ENCODE results near the gene NHLRC2. TPM values are rescaled to one million over a fixed set of nuclear protein-coding genes. Genes with fewer than 3 reads are reported as not detected.
"Not testable (repeated sequence)": the region's sequence is repeated elsewhere in the genome, so short reads cannot be mapped to it uniquely, and the experiment has no call there.

NHLRC2 gene, protein sequence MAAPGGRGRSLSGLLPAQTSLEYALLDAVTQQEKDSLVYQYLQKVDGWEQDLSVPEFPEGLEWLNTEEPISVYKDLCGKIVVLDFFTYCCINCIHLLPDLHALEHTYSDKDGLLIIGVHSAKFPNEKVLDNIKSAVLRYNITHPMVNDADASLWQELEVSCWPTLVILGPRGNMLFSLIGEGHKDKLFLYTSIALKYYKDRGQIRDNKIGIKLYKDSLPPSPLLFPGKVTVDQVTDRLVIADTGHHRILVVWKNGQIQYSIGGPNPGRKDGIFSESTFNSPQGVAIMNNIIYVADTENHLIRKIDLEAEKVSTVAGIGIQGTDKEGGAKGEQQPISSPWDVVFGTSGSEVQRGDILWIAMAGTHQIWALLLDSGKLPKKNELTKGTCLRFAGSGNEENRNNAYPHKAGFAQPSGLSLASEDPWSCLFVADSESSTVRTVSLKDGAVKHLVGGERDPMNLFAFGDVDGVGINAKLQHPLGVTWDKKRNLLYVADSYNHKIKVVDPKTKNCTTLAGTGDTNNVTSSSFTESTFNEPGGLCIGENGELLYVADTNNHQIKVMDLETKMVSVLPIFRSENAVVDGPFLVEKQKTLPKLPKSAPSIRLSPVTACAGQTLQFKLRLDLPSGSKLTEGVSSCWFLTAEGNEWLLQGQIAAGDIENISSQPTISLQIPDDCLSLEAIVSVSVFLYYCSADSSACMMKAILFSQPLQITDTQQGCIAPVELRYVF
- total RNA-seq = 10 to 100 TPM; 47.1 to 66.7 (median 56.2) TPM

DNA sequence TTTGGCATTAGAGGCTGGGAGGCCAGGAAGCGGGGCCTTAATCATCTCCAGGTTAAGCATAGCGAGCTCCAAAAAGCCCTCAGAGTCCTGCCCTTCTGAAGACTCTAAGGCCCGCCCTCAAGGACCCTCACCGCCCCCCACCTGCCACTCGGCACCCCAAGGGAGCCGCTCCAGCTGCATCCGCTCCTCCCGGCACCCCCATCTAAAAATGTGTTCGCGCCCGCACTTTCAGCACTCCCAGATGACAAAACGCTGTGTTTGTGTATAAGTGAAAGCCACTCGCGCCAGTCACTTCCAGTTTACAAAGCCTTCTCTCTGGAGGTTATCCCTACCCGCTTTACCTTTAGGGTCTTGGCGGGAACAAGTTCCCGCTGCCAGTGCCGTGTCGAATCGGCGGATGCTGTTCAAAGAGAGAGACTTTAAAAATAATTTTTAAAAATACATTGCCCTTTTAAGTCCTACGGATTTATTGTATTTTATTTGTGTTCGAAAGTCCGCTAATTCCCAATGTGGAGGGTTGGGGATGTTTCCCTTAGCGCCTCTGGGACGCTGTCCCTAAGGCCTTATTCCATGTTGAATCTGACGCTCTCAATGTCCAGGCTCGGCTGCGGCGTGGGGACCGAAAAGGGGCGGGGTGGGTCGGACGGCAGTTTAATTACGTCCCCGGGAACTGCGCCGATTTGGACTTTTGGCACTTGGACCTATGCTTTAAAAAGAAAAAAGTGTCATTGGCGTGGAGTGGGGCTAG, at the start of gene NHLRC2, which contains the start of gene DCLRE1A:
Gene NHLRC2 (plus strand): TSS at position 649 of the 748 bp plus-strand sequence. CDS start 212 bp downstream, outside the sequence.
Gene DCLRE1A (minus strand): TSS at position 70 of the 748 bp plus-strand sequence. CDS start 900 bp downstream, outside the sequence.
- intact Hi-C loops (cut with DNase I) = no loop called here
- Histone ChIP-seq H3K27ac (peak within 1 kb of the TSS; percentile 86 to 94 (median 91)), H3K4me3 (replicated peaks in 1 of 3) (peak within 1 kb of the TSS; percentile 73 to 95 (median 88)), H3K4me1 (peaks cover 17 to 22% of the 10 kb centered on the region in 2 donors), H3K27me3 (no peaks in the 10 kb centered on the region), H3K9me3 (no peaks in the 10 kb centered on the region), H3K36me3 (no peaks in the 10 kb centered on the region)
- DNase-seq = peak; percentile 76
- TF ChIP-seq, protein P1, sequence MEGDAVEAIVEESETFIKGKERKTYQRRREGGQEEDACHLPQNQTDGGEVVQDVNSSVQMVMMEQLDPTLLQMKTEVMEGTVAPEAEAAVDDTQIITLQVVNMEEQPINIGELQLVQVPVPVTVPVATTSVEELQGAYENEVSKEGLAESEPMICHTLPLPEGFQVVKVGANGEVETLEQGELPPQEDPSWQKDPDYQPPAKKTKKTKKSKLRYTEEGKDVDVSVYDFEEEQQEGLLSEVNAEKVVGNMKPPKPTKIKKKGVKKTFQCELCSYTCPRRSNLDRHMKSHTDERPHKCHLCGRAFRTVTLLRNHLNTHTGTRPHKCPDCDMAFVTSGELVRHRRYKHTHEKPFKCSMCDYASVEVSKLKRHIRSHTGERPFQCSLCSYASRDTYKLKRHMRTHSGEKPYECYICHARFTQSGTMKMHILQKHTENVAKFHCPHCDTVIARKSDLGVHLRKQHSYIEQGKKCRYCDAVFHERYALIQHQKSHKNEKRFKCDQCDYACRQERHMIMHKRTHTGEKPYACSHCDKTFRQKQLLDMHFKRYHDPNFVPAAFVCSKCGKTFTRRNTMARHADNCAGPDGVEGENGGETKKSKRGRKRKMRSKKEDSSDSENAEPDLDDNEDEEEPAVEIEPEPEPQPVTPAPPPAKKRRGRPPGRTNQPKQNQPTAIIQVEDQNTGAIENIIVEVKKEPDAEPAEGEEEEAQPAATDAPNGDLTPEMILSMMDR (IDR thresholded peaks at IDR 0.05) = no peak
- TF ChIP-seq POLR2A (IDR thresholded peaks at IDR 0.05) = no peak
- 0% methylated on average over 38 to 39 of the region's 39 CpGs for WGBS, 2 donors

- no peaks in the 10 kb centered on the region for H3K27me3 ChIP-seq
- DNase-seq = no peak
- no peak overlapping the region for H3K27ac ChIP-seq
- no peaks in the 10 kb centered on the region for H3K9me3 ChIP-seq
- intact Hi-C loops (cut with DNase I) = no loop called here
- H3K4me1 ChIP-seq = no peaks in the 10 kb centered on the region
- no peak overlapping the region for H3K4me3 ChIP-seq (replicated peaks in 1 of 3)
- 94 to 95% methylated on average over 4 of the region's 4 CpGs for WGBS, 2 donors
- no peak for TF ChIP-seq POLR2A (IDR thresholded peaks at IDR 0.05)
- TF ChIP-seq, protein P1 (IDR thresholded peaks at IDR 0.05) = no peak
- H3K36me3 ChIP-seq = no peaks in the 10 kb centered on the region
Measured at GRCh38 chr10:113806503-113806902, 48.0 kb upstream of the NHLRC2 start.

- no peak for DNase-seq
- whole genome bisulfite sequencing, 2 donors = 62 to 79% methylated on average over 3 of the region's 3 CpGs
- intact Hi-C loops (cut with DNase I) = no loop called here
- H3K4me1 ChIP-seq = no peaks in the 10 kb centered on the region
- H3K27ac ChIP-seq = no peak overlapping the region
- H3K36me3 ChIP-seq = no peaks in the 10 kb centered on the region
- H3K4me3 ChIP-seq (replicated peaks in 1 of 3) = no peak overlapping the region
- no peaks in the 10 kb centered on the region for H3K9me3 ChIP-seq
- TF ChIP-seq, protein P1 (IDR thresholded peaks at IDR 0.05) = no peak
- TF ChIP-seq POLR2A (IDR thresholded peaks at IDR 0.05) = no peak
- H3K27me3 ChIP-seq = no peaks in the 10 kb centered on the region
Measured at GRCh38 chr10:113808168-113808567, 46.3 kb upstream of the NHLRC2 start.

- DNase-seq; H3K9me3 ChIP-seq; intact Hi-C loops (cut with DNase I); H3K4me1 ChIP-seq; H3K27ac ChIP-seq; H3K36me3 ChIP-seq; H3K27me3 ChIP-seq; H3K4me3 ChIP-seq (replicated peaks in 1 of 3): not testable (repeated sequence)
- WGBS, 2 donors = 94 to 95% methylated on average over 1 of the region's 1 CpG
Measured at GRCh38 chr10:113814700-113815099, 39.8 kb upstream of the NHLRC2 start.

- TF ChIP-seq, protein P1 (IDR thresholded peaks at IDR 0.05) = no peak
- no peak for TF ChIP-seq POLR2A (IDR thresholded peaks at IDR 0.05)
- no peak for DNase-seq
- Histone ChIP-seq H3K27me3 (no peaks in the 10 kb centered on the region), H3K4me1 (no peaks in the 10 kb centered on the region), H3K9me3 (no peaks in the 10 kb centered on the region), H3K4me3 (replicated peaks in 1 of 3) (no peak overlapping the region), H3K27ac (no peak overlapping the region), H3K36me3 (no peaks in the 10 kb centered on the region)
- 87 to 93% methylated on average over 4 of the region's 4 CpGs for WGBS, 2 donors
- intact Hi-C loops (cut with DNase I) = no loop called here
Measured at GRCh38 chr10:113819989-113820388, 34.5 kb upstream of the NHLRC2 start.

All from thyroid gland (tissue), 4 donors.